ENCODE results near the gene ARL15. TPM values are rescaled to one million over a fixed set of nuclear protein-coding genes. Genes with fewer than 3 reads are reported as not detected.

Gene ARL15
- total and polyA plus RNA-seq, 9 of the 15 experiments (the other 6 are each of a cell fraction or from before 2014, with no cell fraction given), result 18.5 to 80.4 (median 57.0) TPM

DNA sequence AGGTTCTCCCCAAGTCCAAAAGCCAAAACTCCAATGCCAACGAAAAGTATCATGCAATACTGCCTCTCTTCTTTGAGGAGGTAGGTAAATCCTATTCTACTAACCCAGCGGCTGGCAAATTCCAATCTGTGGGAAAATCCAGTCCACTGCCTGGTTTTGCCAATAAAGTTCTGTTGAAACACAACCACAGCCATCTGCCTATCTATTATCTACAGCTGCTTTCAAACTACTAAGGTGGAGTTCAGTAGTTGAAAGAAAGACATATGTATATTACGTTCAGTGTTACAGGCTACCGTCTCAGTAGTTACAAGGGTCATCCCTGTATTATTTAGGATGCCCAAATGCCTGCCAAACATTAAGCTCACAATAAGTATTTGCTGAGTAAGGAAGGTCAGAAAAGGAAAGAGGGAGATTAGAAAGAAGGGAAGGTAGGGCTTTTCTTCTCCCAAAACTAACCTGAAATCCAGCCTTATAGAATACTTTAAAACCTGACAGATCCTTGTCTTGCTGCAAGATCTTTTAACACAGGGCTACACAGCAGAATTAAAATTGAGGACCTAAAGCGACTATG, 16.2 kb downstream of the ARL15 start (continued):
- TF ChIP-seq, protein P1, sequence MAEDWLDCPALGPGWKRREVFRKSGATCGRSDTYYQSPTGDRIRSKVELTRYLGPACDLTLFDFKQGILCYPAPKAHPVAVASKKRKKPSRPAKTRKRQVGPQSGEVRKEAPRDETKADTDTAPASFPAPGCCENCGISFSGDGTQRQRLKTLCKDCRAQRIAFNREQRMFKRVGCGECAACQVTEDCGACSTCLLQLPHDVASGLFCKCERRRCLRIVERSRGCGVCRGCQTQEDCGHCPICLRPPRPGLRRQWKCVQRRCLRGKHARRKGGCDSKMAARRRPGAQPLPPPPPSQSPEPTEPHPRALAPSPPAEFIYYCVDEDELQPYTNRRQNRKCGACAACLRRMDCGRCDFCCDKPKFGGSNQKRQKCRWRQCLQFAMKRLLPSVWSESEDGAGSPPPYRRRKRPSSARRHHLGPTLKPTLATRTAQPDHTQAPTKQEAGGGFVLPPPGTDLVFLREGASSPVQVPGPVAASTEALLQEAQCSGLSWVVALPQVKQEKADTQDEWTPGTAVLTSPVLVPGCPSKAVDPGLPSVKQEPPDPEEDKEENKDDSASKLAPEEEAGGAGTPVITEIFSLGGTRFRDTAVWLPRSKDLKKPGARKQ (CRISPR knock-in tag; IDR thresholded peaks at IDR 0.05), result no peak
- no peak for TF ChIP-seq KLF13 (tag; IDR thresholded peaks at IDR 0.05; ENCODE audit: borderline replicate concordance, low read depth)
- no peak for TF ChIP-seq NUFIP1 (IDR thresholded peaks at IDR 0.05; ENCODE audit: partially characterized antibody)
- TF ChIP-seq, protein P2, sequence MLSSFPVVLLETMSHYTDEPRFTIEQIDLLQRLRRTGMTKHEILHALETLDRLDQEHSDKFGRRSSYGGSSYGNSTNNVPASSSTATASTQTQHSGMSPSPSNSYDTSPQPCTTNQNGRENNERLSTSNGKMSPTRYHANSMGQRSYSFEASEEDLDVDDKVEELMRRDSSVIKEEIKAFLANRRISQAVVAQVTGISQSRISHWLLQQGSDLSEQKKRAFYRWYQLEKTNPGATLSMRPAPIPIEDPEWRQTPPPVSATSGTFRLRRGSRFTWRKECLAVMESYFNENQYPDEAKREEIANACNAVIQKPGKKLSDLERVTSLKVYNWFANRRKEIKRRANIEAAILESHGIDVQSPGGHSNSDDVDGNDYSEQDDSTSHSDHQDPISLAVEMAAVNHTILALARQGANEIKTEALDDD (IDR thresholded peaks at IDR 0.05), result peak; percentile 77
- TF ChIP-seq, protein P3, sequence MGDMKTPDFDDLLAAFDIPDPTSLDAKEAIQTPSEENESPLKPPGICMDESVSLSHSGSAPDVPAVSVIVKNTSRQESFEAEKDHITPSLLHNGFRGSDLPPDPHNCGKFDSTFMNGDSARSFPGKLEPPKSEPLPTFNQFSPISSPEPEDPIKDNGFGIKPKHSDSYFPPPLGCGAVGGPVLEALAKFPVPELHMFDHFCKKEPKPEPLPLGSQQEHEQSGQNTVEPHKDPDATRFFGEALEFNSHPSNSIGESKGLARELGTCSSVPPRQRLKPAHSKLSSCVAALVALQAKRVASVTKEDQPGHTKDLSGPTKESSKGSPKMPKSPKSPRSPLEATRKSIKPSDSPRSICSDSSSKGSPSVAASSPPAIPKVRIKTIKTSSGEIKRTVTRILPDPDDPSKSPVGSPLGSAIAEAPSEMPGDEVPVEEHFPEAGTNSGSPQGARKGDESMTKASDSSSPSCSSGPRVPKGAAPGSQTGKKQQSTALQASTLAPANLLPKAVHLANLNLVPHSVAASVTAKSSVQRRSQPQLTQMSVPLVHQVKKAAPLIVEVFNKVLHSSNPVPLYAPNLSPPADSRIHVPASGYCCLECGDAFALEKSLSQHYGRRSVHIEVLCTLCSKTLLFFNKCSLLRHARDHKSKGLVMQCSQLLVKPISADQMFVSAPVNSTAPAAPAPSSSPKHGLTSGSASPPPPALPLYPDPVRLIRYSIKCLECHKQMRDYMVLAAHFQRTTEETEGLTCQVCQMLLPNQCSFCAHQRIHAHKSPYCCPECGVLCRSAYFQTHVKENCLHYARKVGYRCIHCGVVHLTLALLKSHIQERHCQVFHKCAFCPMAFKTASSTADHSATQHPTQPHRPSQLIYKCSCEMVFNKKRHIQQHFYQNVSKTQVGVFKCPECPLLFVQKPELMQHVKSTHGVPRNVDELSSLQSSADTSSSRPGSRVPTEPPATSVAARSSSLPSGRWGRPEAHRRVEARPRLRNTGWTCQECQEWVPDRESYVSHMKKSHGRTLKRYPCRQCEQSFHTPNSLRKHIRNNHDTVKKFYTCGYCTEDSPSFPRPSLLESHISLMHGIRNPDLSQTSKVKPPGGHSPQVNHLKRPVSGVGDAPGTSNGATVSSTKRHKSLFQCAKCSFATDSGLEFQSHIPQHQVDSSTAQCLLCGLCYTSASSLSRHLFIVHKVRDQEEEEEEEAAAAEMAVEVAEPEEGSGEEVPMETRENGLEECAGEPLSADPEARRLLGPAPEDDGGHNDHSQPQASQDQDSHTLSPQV (IDR thresholded peaks at IDR 0.05), result 0 out of 2 replicates have a peak, but pooled peaks have one; percentile 47
- TF ChIP-seq RHOXF2B (CRISPR knock-in tag; conservative IDR thresholded peaks at IDR 0.05), result no peak
- no peak for TF ChIP-seq SAP30 (IDR thresholded peaks at IDR 0.05; ENCODE audit: borderline replicate concordance, insufficient read depth, low read depth, low read length, poor library complexity, severe bottlenecking)
- TF ChIP-seq ZNF695 (CRISPR knock-in tag; IDR thresholded peaks at IDR 0.05), result no peak
- TF ChIP-seq HMG20A (CRISPR knock-in tag; conservative IDR thresholded peaks at IDR 0.05), result no peak
- no peak for TF ChIP-seq ELF2 (CRISPR knock-in tag; IDR thresholded peaks at IDR 0.05)

Data from K562 (cell line).